GM23338 (cell line): ENCODE results near the gene ZNF774. TPM values are rescaled to one million over a fixed set of nuclear protein-coding genes. Genes with fewer than 3 reads are reported as not detected.

ENCODE experiments used
- ATAC-seq: fragments of 200-7000 bp; cut with Tn5 transposase; 3 replicates; pipeline ENCODE4 v1.9.1; 2020
- DNase-seq: peaks from one replicate; pipeline ENCODE4 v3.0.0-alpha.2; 2015; ENCODE audit warnings: low spot score
- H2AFZ ChIP-seq: fragments of 200-600 bp; sonication (generic); 2 replicates; pipeline ENCODE4 v1.8.0; 2016; ENCODE audit warnings: antibody characterized with exemption, mild to moderate bottlenecking, moderate library complexity
- H3F3A ChIP-seq: fragments of 200-600 bp; sonication (generic); replicated peaks from 2 replicates; pipeline ENCODE4 v1.8.0; 2017; ENCODE audit warnings: antibody characterized with exemption, mixed run types, low read depth
- H3K27ac ChIP-seq: fragments of 200-600 bp; sonication (generic); 2 replicates; pipeline ENCODE4 v1.6.1; 2016; ENCODE audit warnings: low read depth
- H3K27me3 ChIP-seq: fragments of 200-600 bp; sonication (generic); 2 replicates; pipeline ENCODE4 v1.8.0; 2016; ENCODE audit warnings: mild to moderate bottlenecking, mixed run types, moderate library complexity; ENCODE audit not compliant: insufficient read depth
- H3K36me3 ChIP-seq: fragments of 200-600 bp; sonication (generic); 2 replicates; pipeline ENCODE4 v1.8.0; 2016; ENCODE audit warnings: mild to moderate bottlenecking; ENCODE audit not compliant: insufficient read depth
- H3K4me1 ChIP-seq: fragments of 200-600 bp; sonication (generic); 2 replicates; pipeline ENCODE4 v1.8.0; 2016; ENCODE audit warnings: mild to moderate bottlenecking, moderate library complexity; ENCODE audit not compliant: insufficient read depth
- H3K4me2 ChIP-seq: fragments of 200-600 bp; sonication (generic); 2 replicates; pipeline ENCODE4 v1.7.1; 2017; ENCODE audit warnings: mixed run types
- H3K4me3 ChIP-seq: fragments of 200-600 bp; sonication (generic); 2 replicates; pipeline ENCODE4 v1.6.1; 2016; ENCODE audit warnings: mixed run types
- H3K79me2 ChIP-seq: fragments of 200-600 bp; sonication (generic); replicated peaks from 2 replicates; pipeline ENCODE4 v1.8.0; 2017; ENCODE audit warnings: mild to moderate bottlenecking; ENCODE audit not compliant: insufficient read depth
- H3K9me2 ChIP-seq: fragments of 200-600 bp; sonication (generic); 2 replicates; pipeline ENCODE4 v1.8.0; 2017; ENCODE audit not compliant: insufficient read depth
- H4K20me1 ChIP-seq: fragments of 200-600 bp; sonication (generic); replicated peaks from 2 replicates; pipeline ENCODE4 v1.8.0; 2017; ENCODE audit warnings: mild to moderate bottlenecking; ENCODE audit not compliant: insufficient read depth
- H3K27ac Mint-ChIP-seq: 2 replicates; pipeline ENCODE4 v1.8.0; 2020; ENCODE audit warnings: inconsistent platforms, mild to moderate bottlenecking, moderate library complexity, mixed read lengths
- H3K27me3 Mint-ChIP-seq: 3 replicates; pipeline ENCODE4 v1.8.0; 2022; ENCODE audit warnings: low read depth, mild to moderate bottlenecking, moderate library complexity, mixed read lengths, inconsistent platforms; ENCODE audit not compliant: insufficient read depth, poor library complexity
- H3K36me3 Mint-ChIP-seq: 3 replicates; pipeline ENCODE4 v1.8.0; 2021; ENCODE audit warnings: low read depth, mild to moderate bottlenecking, inconsistent platforms, moderate library complexity, mixed read lengths
- H3K4me1 Mint-ChIP-seq: 3 replicates; pipeline ENCODE4 v1.8.0; 2020; ENCODE audit warnings: mild to moderate bottlenecking, inconsistent platforms, mixed read lengths
- H3K4me3 Mint-ChIP-seq: 3 replicates; pipeline ENCODE4 v1.8.0; 2021; ENCODE audit warnings: moderate library complexity, mild to moderate bottlenecking, inconsistent platforms, mixed read lengths
- H3K9me3 Mint-ChIP-seq: 3 replicates; pipeline ENCODE4 v1.8.0; 2020; ENCODE audit warnings: moderate library complexity, mild to moderate bottlenecking, inconsistent platforms, mixed read lengths
- CREB1 ChIP-seq: fragments of 250-450 bp; sonication (Bioruptor Pico); IDR thresholded peaks from 2 replicates; pipeline ENCODE4 v1.5.0; 2020; ENCODE audit warnings: low read depth, mild to moderate bottlenecking, moderate library complexity
- CTCF ChIP-seq, 2 experiments: fragments of 200-600 bp in 1 of 2; sonication (generic) in 1 of 2; conservative IDR thresholded peaks; 2 replicates each; pipeline versions ENCODE4 v1.5.1 to v1.6.1; 2016 to 2017; ENCODE audit warnings: antibody characterized with exemption in 2 of 2, low read depth in 2 of 2, mild to moderate bottlenecking in 2 of 2, moderate library complexity in 1 of 2
- ETS1 ChIP-seq: IDR thresholded peaks from 2 replicates; pipeline ENCODE4 v1.6.1; 2016; ENCODE audit warnings: antibody characterized with exemption
- EZH2 ChIP-seq: fragments of 200-600 bp; sonication (generic); IDR thresholded peaks from one replicate; pipeline ENCODE4 v1.8.0; 2017; ENCODE audit warnings: antibody characterized with exemption, mild to moderate bottlenecking, low read depth; ENCODE audit not compliant: unreplicated experiment
- EZH2phosphoT487 ChIP-seq: fragments of 200-600 bp; sonication (generic); IDR thresholded peaks from one replicate; pipeline ENCODE4 v1.8.1; 2018; ENCODE audit warnings: antibody characterized with exemption; ENCODE audit not compliant: unreplicated experiment
- JUNB ChIP-seq: IDR thresholded peaks from one replicate; pipeline ENCODE4 v1.6.1; 2016; ENCODE audit warnings: antibody characterized with exemption; ENCODE audit not compliant: unreplicated experiment
- NANOG ChIP-seq: IDR thresholded peaks from 2 replicates; pipeline ENCODE4 v1.6.1; 2016; ENCODE audit warnings: antibody characterized with exemption, borderline replicate concordance
- POLR2AphosphoS5 ChIP-seq: IDR thresholded peaks from 2 replicates; pipeline ENCODE4 v1.6.1; 2016; ENCODE audit warnings: antibody characterized with exemption, low read depth
- REST ChIP-seq: IDR thresholded peaks from one replicate; pipeline ENCODE4 v1.6.1; 2018; ENCODE audit warnings: antibody characterized with exemption; ENCODE audit not compliant: unreplicated experiment
- STAT1 ChIP-seq: IDR thresholded peaks from one replicate; pipeline ENCODE4 v1.6.1; 2016; ENCODE audit warnings: antibody characterized with exemption; ENCODE audit not compliant: unreplicated experiment
- ZNF114 ChIP-seq: fragments of 250-450 bp; sonication (Bioruptor Pico); IDR thresholded peaks from 2 replicates; pipeline ENCODE4 v1.5.0; 2020; ENCODE audit warnings: mild to moderate bottlenecking, moderate library complexity
- ZNF462 ChIP-seq: fragments of 250-450 bp; sonication (Bioruptor Pico); IDR thresholded peaks from 2 replicates; pipeline ENCODE4 v1.5.0; 2020; ENCODE audit warnings: mild to moderate bottlenecking, moderate library complexity
- polyA plus RNA-seq: library from polyadenylated mRNA; unstranded; fragments of >200 nt; fragmentation: Nextera tagmentation; extraction: Ambion mirVana; gene quantifications from 2 replicates; pipeline ENCODE4 v1.2.1, GENCODE V29; 2016
- total RNA-seq: library from RNA; depleted of rRNA; stranded (reverse); fragments of >200 nt; shearing (Covaris generic); gene quantifications from 2 replicates; pipeline ENCODE4 v1.2.3, GENCODE V29; 2014

The ZNF774 gene
- total and polyA plus RNA-seq, 2 experiments from 2014 or later = 0.45 to 1.8 TPM

DNA sequence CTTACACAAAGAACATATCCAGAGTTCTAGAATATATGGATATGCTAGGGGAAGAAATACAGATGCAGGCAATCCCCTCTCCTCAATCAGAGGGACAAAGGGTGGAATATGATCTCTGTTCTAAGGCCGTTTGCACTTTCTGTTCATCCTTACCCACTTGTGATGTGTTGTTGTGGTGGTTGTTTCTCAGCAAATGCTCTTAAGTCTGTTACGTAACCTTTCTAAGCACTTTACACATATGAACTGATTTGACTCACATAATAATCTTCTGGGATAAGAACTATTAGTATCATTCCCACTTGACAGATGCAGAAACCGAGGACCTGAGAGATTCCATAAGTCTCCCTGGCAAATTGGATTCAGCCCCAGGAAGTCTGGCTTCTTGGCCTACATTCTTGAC, 46.2 kb upstream of the ZNF774 start (continued):
- TF ChIP-seq ETS1 = no peak
- no peak for TF ChIP-seq CREB1 (CRISPR knock-in tag)

- no peaks in the 10 kb centered on the region for H3K79me2 ChIP-seq
- H3K9me3 Mint-ChIP-seq = no peaks in the 10 kb centered on the region
- H3K36me3 ChIP-seq = no peaks in the 10 kb centered on the region
- no peaks in the 10 kb centered on the region for H3K36me3 Mint-ChIP-seq
- H3K9me2 ChIP-seq = no peaks in the 10 kb centered on the region
- no peaks in the 10 kb centered on the region for H3K27me3 Mint-ChIP-seq
- no peak overlapping the region for H3K27ac ChIP-seq
- H4K20me1 ChIP-seq = no peaks in the 10 kb centered on the region
- H3K4me1 ChIP-seq = peaks cover 4% of the 10 kb centered on the region; the same call in 1 of the 2 replicates
- no peaks in the 10 kb centered on the region for H3K27me3 ChIP-seq
- H3K4me3 Mint-ChIP-seq = no peak overlapping the region
- H3K4me1 Mint-ChIP-seq = peaks cover 6% of the 10 kb centered on the region
- no peak overlapping the region for H3K4me3 ChIP-seq
- no peaks in the 10 kb centered on the region for H3F3A ChIP-seq
- no peak overlapping the region; the same call in 1 of the 2 replicates for H2AFZ ChIP-seq
- ATAC-seq (no peak), DNase-seq (no peak)
- no peak overlapping the region for H3K27ac Mint-ChIP-seq
- no peak overlapping the region for H3K4me2 ChIP-seq
- no peak for TF ChIP-seq POLR2AphosphoS5
- no peak for TF ChIP-seq EZH2phosphoT487
- TF ChIP-seq ZNF114 (CRISPR knock-in tag) = no peak
- no peak for TF ChIP-seq CREB1 (CRISPR knock-in tag)
- TF ChIP-seq STAT1 = no peak
- TF ChIP-seq JUNB = no peak
- no peak for TF ChIP-seq CTCF (conservative IDR thresholded peaks at IDR 0.05; ENCODE audit: low read depth in 2 of 2)
- TF ChIP-seq ETS1 = no peak
- TF ChIP-seq EZH2 = no peak
- no peak for TF ChIP-seq NANOG
- TF ChIP-seq ZNF462 (CRISPR knock-in tag) = no peak
- no peak for TF ChIP-seq REST
These were observed 45.5 kb upstream of the ZNF774 start for GRCh38 chr15:90306560-90306959.
